ENCODE results near the gene FOXA1.
A peak's percentile ranks its signal among the peaks of the same experiment; 100 is the strongest.

Gene FOXA1

GRCh38 chr14:37588956-37589714 lies 5.9 kb downstream of the FOXA1 start:
- Histone ChIP-seq H3K27me3 (ENCODE audit: control insufficient read depth, insufficient read depth, low read length, poor library complexity, severe bottlenecking) (peaks cover 100% of the 10 kb centered on the region), H3K27ac (ENCODE audit: insufficient read depth, low read depth, low read length, poor library complexity, severe bottlenecking) (no peak overlapping the region), H3K4me1 (ENCODE audit: control insufficient read depth, insufficient read depth, low read length) (peaks cover 43% of the 10 kb centered on the region), H3K4me3 (ENCODE audit: insufficient read depth, low read depth, low read length) (no peak overlapping the region), H3K36me3 (ENCODE audit: control insufficient read depth, insufficient read depth, low read length) (no peaks in the 10 kb centered on the region), H3K9me3 (ENCODE audit: control insufficient read depth, low read length) (no peaks in the 10 kb centered on the region)
- 1 to 3% methylated on average over 14 to 16 of the region's 16 CpGs for WGBS, 2 experiments

GRCh38 chr14:37588667-37588955 lies 6.4 kb downstream of the FOXA1 start:
- Histone ChIP-seq H3K27me3 (ENCODE audit: control insufficient read depth, insufficient read depth, low read length, poor library complexity, severe bottlenecking) (peaks cover 100% of the 10 kb centered on the region), H3K27ac (ENCODE audit: insufficient read depth, low read depth, low read length, poor library complexity, severe bottlenecking) (no peak overlapping the region), H3K9me3 (ENCODE audit: control insufficient read depth, low read length) (no peaks in the 10 kb centered on the region), H3K36me3 (ENCODE audit: control insufficient read depth, insufficient read depth, low read length) (no peaks in the 10 kb centered on the region), H3K4me3 (ENCODE audit: insufficient read depth, low read depth, low read length) (peak overlapping the region; percentile 34), H3K4me1 (ENCODE audit: control insufficient read depth, insufficient read depth, low read length) (peaks cover 43% of the 10 kb centered on the region)
- WGBS, 2 experiments = 2 to 3% methylated on average over 5 to 6 of the region's 6 CpGs

GRCh38 chr14:37587881-37588666 lies 7.0 kb downstream of the FOXA1 start:
- H3K9me3 ChIP-seq (ENCODE audit: control insufficient read depth, low read length) = no peaks in the 10 kb centered on the region
- H3K36me3 ChIP-seq (ENCODE audit: control insufficient read depth, insufficient read depth, low read length) = no peaks in the 10 kb centered on the region
- peaks cover 43% of the 10 kb centered on the region for H3K4me1 ChIP-seq (ENCODE audit: control insufficient read depth, insufficient read depth, low read length)
- H3K27ac ChIP-seq (ENCODE audit: insufficient read depth, low read depth, low read length, poor library complexity, severe bottlenecking) = no peak overlapping the region
- WGBS, 2 experiments = 0 to 1% methylated on average over 61 to 63 of the region's 63 CpGs
- peak overlapping the region; percentile 34 for H3K4me3 ChIP-seq (ENCODE audit: insufficient read depth, low read depth, low read length)
- peaks cover 100% of the 10 kb centered on the region for H3K27me3 ChIP-seq (ENCODE audit: control insufficient read depth, insufficient read depth, low read length, poor library complexity, severe bottlenecking)

GRCh38 chr14:37587131-37587803 lies 7.8 kb downstream of the FOXA1 start:
- Histone ChIP-seq H3K4me1 (ENCODE audit: control insufficient read depth, insufficient read depth, low read length) (peaks cover 39% of the 10 kb centered on the region), H3K9me3 (ENCODE audit: control insufficient read depth, low read length) (no peaks in the 10 kb centered on the region), H3K27me3 (ENCODE audit: control insufficient read depth, insufficient read depth, low read length, poor library complexity, severe bottlenecking) (peaks cover 100% of the 10 kb centered on the region), H3K36me3 (ENCODE audit: control insufficient read depth, insufficient read depth, low read length) (no peaks in the 10 kb centered on the region), H3K27ac (ENCODE audit: insufficient read depth, low read depth, low read length, poor library complexity, severe bottlenecking) (no peak overlapping the region), H3K4me3 (ENCODE audit: insufficient read depth, low read depth, low read length) (peak overlapping the region; percentile 34)
- WGBS, 2 experiments = 6 to 17% methylated on average over 3 to 4 of the region's 4 CpGs

DNA sequence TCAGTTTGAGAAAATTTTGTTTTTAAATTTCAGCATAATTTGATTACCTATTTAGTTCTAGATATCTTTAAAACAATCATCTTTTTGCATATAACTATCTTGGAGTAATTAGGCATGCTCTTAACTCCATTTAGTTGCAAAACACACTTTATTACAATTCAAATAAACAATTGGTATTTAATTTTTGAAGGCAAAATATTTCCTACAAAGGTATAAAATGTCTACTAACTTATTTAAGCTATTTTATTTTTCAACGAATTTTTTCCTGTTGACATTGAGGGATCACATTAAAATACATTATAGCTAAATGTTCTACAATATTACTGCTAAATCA lies 8.3 kb downstream of the FOXA1 start:
- Histone ChIP-seq H3K36me3 (ENCODE audit: control insufficient read depth, insufficient read depth, low read length) (no peaks in the 10 kb centered on the region), H3K9me3 (ENCODE audit: control insufficient read depth, low read length) (no peaks in the 10 kb centered on the region), H3K4me1 (ENCODE audit: control insufficient read depth, insufficient read depth, low read length) (peaks cover 36% of the 10 kb centered on the region), H3K4me3 (ENCODE audit: insufficient read depth, low read depth, low read length) (no peak overlapping the region), H3K27ac (ENCODE audit: insufficient read depth, low read depth, low read length, poor library complexity, severe bottlenecking) (no peak overlapping the region), H3K27me3 (ENCODE audit: control insufficient read depth, insufficient read depth, low read length, poor library complexity, severe bottlenecking) (peaks cover 100% of the 10 kb centered on the region)
- no CpG with 5 or more reads among the region's 1 CpG for WGBS, 2 experiments

DNA sequence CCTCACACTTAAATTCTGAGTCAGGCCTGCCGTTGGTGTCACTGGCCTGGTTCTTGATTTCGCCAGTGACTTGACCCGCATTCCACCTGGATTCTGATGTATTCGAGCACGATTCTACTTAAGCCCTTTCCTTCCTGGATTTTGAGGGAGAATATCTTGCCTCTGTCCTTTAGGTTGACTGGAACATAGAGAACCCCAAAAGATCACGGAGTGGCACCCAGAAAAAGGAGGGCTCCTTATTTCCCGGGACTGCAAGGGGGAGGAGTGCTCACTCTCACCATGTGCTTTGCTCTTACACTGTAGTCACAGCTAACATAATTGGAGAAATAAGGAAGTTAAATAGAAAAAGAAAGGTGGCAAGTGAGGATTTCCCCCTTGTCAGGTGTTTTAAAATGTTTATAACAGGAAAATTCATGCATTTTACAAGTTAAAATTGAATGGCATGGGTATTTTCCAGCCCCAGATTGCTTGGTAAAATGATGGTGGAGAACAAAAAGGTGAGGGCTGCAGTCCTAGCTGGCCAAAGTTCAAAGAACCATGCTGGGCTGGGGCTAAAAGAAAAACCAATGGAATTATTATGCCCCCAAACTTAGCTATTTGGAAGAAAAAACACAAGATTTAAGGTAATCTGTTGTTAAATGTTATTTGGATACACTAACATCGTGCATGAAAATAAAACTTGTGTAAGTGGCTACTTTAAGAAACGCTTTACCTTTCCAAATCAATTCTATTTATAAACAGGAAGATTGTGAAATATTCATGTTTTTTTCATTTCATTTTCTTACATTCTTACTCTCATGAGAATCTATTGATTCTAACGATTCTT lies 8.9 kb downstream of the FOXA1 start:
- Histone ChIP-seq H3K4me1 (ENCODE audit: control insufficient read depth, insufficient read depth, low read length) (peaks cover 36% of the 10 kb centered on the region), H3K27ac (ENCODE audit: insufficient read depth, low read depth, low read length, poor library complexity, severe bottlenecking) (no peak overlapping the region), H3K27me3 (ENCODE audit: control insufficient read depth, insufficient read depth, low read length, poor library complexity, severe bottlenecking) (peaks cover 100% of the 10 kb centered on the region), H3K9me3 (ENCODE audit: control insufficient read depth, low read length) (no peaks in the 10 kb centered on the region), H3K36me3 (ENCODE audit: control insufficient read depth, insufficient read depth, low read length) (no peaks in the 10 kb centered on the region), H3K4me3 (ENCODE audit: insufficient read depth, low read depth, low read length) (no peak overlapping the region)
- 2 to 8% methylated on average over 7 to 9 of the region's 10 CpGs for WGBS, 2 experiments

GRCh38 chr14:37585101-37585511 lies 9.9 kb downstream of the FOXA1 start:
- Histone ChIP-seq H3K4me1 (ENCODE audit: control insufficient read depth, insufficient read depth, low read length) (peaks cover 36% of the 10 kb centered on the region), H3K9me3 (ENCODE audit: control insufficient read depth, low read length) (no peaks in the 10 kb centered on the region), H3K4me3 (ENCODE audit: insufficient read depth, low read depth, low read length) (peak overlapping the region; percentile 33), H3K27ac (ENCODE audit: insufficient read depth, low read depth, low read length, poor library complexity, severe bottlenecking) (no peak overlapping the region), H3K36me3 (ENCODE audit: control insufficient read depth, insufficient read depth, low read length) (no peaks in the 10 kb centered on the region), H3K27me3 (ENCODE audit: control insufficient read depth, insufficient read depth, low read length, poor library complexity, severe bottlenecking) (peaks cover 100% of the 10 kb centered on the region)
- WGBS, 2 experiments = 1% methylated on average over 23 of the region's 23 CpGs

- Histone ChIP-seq H3K4me3 (ENCODE audit: insufficient read depth, low read depth, low read length) (peak overlapping the region; percentile 33), H3K27ac (ENCODE audit: insufficient read depth, low read depth, low read length, poor library complexity, severe bottlenecking) (no peak overlapping the region), H3K27me3 (ENCODE audit: control insufficient read depth, insufficient read depth, low read length, poor library complexity, severe bottlenecking) (peaks cover 100% of the 10 kb centered on the region), H3K9me3 (ENCODE audit: control insufficient read depth, low read length) (no peaks in the 10 kb centered on the region), H3K4me1 (ENCODE audit: control insufficient read depth, insufficient read depth, low read length) (peaks cover 41% of the 10 kb centered on the region), H3K36me3 (ENCODE audit: control insufficient read depth, insufficient read depth, low read length) (no peaks in the 10 kb centered on the region)
- WGBS, 2 experiments = 1% methylated on average over 62 of the region's 62 CpGs
Measured at GRCh38 chr14:37584211-37585100, 10.6 kb downstream of the FOXA1 start.
